Epithelial cell of esophagus (primary cell): ENCODE data around the gene UCK2.

Experiments
- DNase-seq: peaks from one replicate; pipeline ENCODE4 v3.0.0; 2010; ENCODE audit warnings: low read depth
- H3K4me3 ChIP-seq: 2 replicates; pipeline ENCODE4 v1.5.1; 2011; ENCODE audit warnings: mild to moderate bottlenecking, low read length, control low read depth
- CTCF ChIP-seq: IDR thresholded peaks from 2 replicates; pipeline ENCODE4 v1.5.1; 2011; ENCODE audit warnings: low read depth, mild to moderate bottlenecking, low read length, control low read depth, inconsistent platforms; ENCODE audit not compliant: insufficient read depth; ENCODE audit errors: missing control alignments

UCK2 gene

DNA sequence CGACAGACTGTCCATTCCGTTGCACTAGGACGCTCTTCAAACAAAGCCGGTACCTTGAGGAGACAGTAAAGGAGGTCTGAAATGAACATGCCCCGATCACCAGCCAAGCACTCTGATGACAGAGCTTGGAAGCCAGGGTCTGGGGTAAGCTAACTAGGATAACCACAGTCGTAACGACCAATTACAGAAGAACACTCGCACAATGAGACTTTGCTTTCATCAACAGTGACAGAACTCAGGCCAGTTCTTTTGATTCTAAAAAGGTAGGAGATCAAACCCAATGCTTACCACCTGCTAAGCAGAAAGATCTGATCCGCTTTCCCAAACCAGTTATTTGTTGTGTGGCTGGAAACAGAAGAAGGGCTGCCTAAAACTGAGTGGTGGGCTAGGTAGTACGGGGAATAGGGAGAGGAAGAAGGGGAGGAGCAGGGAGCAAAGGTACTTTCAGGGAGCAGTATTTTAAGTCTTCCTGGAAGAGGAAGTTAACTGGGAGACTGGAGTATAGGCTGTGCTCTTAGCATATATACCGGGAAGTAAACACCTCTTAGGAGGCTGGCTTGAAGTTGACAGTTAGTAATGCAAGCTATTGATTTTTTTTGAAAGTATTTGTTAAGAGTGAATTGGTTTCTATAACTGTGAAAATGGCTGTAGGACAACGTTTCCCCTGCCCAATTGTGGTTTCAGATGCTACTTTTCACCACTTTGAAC, 38.4 kb downstream of the UCK2 start:
- no peak for TF ChIP-seq CTCF
- DNase-seq, result no peak
- H3K4me3 ChIP-seq, result no peak overlapping the region

DNA sequence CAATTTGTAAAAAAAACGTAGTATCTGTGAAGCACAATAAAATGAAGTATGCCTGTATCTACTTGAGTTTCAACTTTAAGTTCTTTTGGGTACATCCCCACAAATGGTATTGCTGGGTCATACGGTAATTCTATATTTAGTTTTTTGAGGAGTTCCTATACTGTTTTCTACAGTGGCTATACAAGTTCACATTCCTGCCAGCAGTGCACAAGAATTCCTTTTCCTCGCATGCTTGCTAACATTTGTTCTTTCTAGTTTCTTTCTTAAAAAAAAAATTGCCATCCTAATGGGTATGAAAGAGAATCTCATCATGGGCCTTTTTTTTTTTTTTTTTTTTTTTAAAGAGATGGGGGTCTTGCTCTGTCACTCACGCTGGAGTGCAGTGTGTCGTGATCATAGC, 41.9 kb downstream of the UCK2 start:
- peak; percentile 16 for TF ChIP-seq CTCF
- no peak overlapping the region for H3K4me3 ChIP-seq
- DNase-seq, result no peak

GRCh38 chr1:165871311-165872067, 44.1 kb downstream of the UCK2 start:
- DNase-seq, result peak; percentile 46
- no peak overlapping the region for H3K4me3 ChIP-seq

DNA sequence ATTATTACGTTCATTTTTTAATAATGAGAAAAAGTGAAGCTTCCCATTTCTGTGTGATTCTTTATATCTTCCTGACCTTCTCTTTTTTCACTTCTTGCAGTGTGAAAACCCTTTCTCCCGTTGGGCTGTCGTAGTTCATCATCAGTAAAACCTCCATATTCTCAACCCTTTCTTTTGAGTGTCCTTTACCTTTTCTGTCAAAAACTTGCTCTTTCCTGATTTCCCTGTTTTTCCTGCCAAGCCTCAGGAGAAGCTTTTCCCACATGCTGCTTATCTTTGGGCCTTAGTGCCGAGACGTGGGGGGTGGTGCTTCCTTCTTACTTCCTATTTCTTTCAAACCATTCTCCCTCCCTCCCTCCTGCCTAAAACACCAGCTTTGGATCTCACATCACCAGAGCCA, 46.1 kb downstream of the UCK2 start:
- no peak for TF ChIP-seq CTCF
- H3K4me3 ChIP-seq, result no peak overlapping the region
- DNase-seq, result no peak

More at GRCh38 chr1:165871311-165872067, 44.1 kb downstream of the UCK2 start:
- TF ChIP-seq CTCF, result peak; percentile 19

DNA sequence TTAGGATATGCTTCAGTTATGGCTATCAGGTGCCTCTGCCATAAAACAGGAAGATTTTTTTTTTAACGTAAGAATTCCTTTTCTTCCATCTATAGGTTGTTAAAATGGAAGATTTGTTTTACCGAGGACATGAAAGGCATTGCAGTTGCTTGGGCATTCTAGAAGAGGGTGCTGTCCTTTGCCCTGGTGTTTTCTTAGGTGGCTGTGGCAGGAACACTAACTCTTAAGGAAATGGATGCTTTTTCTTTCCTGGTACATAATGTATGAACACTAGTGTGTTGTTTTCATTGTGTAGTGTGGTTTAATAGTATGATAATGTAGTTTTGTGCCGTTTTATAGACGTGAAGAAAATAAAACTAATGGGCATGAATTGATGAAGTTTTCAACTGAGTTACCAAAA, 47.2 kb downstream of the UCK2 start:
- no peak for DNase-seq
- no peak overlapping the region for H3K4me3 ChIP-seq
- TF ChIP-seq CTCF, result no peak

- no peak for TF ChIP-seq CTCF
- DNase-seq, result no peak
- H3K4me3 ChIP-seq, result no peak overlapping the region
These were observed 47.8 kb downstream of the UCK2 start for GRCh38 chr1:165875171-165875570.
